ENCODE results near the gene LCLAT1. TPM values are rescaled to one million over a fixed set of nuclear protein-coding genes. Genes with fewer than 3 reads are reported as not detected.

Gene LCLAT1
- polyA plus RNA-seq (ENCODE audit: insufficient read length in 4 of 4): 10 to 100 TPM; 18.3 to 24.0 (median 21.1) TPM

DNA sequence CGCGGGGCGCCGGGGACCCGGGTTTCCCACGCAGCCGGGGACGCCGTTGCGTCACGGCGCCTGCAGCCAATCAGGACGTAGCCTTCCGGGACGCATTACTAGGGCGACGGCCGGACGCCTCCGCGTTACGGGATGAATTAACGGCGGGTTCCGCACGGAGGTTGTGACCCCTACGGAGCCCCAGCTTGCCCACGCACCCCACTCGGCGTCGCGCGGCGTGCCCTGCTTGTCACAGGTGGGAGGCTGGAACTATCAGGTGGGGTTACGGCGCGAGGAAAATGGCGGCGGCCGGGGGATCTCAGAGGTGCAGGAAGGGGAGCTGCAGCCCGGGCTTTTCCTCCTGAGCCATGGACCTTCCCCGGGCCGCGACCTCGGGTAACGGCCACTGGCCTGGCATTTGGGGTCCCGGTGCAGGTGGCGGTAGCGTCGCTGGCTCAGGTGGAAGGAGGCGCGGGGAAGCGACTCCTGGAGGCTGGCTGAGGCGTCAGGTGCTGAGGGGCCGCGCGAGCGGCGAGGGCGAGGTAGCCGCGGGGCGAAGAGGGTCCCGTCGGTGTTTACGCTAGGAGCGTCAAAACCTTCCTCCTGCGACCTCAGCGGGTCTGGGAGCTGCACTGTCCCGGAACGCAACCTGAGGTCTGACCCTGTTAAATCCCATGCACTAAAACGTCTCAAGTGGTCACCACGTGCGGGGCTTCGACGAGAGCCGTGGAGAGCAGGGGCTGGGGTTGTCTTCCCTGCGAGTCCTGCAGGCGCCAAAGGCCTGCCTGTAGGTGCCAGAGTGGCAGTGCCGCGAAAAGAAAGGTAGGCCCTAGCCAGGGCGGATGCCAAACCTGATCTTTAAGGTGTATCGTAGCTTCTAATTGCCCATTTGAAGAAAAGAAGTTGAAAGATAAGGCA is at the start of gene LCLAT1:
Gene LCLAT1 (plus strand): TSS at position 98 of the 897 bp plus-strand sequence. CDS start 78,345 bp downstream, outside the sequence.
- peak in 2 of 4 donors; percentile 58 to 81 for DNase-seq (ENCODE audit: low read depth in 4 of 4, low spot score in 3 of 4)

DNA sequence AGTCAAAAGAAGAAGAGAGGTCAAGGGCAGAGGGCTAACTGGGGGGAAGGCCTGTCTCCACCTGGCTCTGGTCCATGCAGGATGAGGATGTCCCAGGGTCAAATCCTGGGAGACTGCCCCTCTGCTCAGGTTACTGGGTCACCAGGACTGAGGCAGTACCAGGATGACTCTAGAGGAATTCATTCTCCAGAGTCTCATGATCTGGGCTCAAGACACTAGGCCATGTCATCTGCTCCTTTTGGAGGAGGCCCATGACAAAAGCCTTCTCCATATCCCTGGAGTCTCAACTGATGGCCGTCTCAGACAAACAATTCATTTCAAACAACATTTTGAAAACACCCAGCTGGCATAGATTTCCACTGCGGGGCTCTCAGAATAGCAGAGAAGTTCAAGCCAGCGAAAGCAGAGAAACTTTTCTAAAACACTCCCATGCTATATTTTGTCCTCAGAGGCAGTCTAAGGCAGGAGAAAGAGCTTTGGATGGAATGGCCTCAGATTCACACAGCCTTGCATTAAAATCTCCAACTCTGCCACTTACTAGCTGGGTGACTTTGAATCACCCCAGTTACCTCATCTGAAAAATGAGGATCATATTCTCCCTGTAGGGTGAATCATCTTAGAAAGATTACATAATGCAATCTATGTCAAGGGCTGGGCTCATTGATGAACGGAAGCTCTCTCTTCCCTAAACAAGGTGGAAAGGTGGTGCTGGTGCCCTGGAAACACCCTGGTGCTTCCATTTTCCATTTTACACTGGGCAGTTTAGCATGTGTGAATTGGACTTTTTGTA is 48.8 kb upstream of the LCLAT1 start:
- DNase-seq (ENCODE audit: low read depth in 4 of 4, low spot score in 3 of 4): no peak

DNA sequence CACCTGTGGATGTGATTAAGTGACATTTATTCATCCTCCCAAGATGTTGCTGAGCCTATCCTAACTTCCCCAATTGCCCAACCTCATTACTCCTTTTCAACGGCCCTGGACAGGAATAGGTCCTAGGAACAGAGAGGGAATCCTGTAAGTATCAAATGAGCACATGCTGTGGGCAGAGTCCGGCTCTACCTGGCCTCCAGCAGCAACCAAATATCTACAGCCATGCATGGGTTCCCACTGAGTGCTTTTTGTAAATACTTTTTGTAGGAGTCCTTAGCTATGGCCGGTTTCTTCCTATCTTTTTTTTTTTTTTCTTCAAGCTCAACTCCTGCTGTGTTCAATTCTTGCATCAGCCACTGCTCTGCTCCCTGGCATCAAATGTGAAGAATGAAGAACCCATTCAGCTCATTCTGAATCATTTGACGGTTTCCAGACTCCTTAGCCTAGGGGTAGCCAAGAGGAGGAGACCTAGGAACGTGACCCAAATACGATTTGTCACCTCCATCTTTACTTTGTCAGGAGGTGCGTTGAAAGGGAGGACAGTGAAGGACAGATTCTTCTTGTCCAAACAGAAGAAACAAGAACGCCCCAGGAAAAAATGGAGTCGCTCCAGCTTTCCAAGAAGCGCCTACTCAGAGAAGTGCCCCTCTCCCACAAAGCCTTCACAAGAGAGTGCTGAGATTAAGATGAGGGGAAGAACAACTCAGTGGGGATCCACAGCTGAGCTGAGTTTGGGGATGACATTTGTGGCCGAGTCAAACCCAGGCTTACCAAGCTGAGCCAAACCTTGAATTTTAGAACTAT is 46.7 kb upstream of the LCLAT1 start:
- DNase-seq (ENCODE audit: low read depth in 4 of 4, low spot score in 3 of 4): no peak

DNA sequence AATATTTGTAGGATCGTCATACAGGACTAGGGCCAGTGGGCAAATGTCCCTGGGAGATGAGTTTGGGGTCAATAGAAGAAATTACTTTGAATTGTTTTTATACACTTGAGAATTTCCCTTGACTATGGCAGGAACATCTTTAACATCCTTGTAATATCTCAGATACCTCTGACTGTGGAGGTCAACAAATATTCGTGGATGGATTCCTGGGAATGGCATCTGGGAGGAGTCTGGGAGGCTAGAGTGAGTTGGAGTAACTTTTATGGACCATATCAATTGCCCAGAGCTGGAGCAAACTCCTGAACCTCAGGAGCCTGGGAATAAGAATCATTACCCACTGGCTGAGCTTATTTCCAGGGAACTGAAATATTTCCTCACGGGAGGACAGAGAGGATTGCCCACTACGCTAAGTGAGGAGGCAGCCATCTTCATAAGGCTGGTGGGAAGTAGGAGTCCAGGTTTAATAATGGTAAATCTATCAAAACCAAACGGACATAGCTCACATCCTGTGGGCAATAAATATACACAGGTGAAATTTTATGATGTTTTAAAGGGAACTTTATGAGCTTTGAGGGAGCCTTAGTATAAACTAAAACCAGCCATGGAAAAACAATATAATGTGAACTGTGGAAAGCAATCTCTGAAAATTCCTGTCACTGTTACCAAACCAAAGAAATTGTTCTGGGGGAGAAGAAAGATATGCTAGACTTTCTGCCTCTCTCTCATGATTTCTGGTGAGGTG is 44.4 kb upstream of the LCLAT1 start:
- DNase-seq (ENCODE audit: low read depth in 4 of 4, low spot score in 3 of 4): no peak

DNA sequence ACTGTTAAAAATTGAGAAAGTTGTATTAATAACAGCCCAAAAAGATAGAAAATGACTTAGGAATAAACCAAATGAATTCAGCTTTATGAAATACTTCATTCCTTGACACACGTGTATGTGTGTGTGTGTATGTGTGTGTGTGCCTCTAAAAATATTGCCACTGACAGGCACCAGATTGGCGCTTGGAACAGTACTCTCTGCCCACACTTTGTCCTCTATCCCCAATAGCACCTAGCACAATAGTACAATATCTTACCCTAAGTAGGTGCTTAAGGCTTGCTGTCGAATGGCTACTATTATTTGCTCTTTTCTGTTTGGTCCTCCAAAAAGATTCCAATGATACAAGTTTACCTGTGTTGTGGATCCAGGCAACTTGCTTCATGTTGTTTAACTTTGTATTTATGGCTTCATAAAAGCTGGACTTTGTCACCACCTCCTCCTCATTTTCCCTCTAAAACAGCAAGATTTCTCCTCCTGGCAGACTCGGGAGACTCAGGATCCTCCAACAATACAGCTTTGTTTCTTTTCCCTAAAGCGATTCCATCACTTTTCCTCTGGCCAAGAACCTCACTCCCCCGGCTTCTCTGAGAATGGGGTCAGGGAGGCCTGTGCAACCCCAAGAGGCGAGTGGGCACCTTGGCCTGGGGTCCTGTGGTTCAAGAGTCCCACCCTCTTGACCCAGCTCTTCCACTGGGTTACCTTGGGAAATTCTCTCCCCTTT is 43.3 kb upstream of the LCLAT1 start:
- no peak for DNase-seq (ENCODE audit: low read depth in 4 of 4, low spot score in 3 of 4)

DNA sequence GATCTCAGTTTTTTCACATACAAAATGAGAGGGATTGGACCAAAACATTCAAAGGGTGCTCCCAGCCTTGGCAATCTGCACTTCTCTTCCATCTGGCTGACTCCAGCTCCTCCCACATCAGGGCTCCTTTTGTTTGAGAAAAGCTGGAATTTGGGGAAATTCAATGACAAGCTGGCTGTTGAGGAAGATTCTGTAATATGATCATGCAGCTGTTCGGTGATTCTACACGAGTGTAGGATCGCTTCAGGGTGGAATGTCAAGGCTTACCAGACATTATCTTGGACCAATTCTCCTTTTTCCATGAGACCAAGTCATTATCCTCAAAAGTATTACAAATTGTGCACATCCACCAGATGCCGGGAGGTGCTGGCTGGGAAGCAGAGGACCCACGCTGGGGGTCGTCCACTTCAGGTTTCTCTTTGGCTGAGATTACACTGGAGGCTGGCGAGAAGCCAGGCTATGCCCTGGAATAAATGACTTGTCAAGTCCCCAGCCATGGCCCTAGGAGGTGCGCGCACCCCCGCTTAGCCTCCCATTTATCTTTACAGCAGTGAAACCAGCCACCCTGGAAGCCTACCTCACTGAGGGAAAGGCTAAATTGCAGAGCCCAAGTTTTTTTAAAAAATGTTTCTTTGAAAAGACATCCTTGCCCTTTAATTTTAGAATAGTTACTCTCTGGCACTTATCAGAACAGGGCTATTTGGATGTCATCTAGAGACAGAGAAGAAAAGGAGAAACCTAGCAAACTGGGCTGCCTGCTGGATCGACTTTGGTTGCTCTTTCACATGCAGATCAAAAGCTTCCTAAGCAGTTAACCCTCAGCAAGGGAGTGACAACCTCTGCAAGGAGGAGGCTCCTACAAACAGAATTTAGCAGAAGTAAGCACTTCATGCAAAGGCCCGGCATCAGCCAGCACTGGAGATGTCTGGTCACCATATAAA is 42.5 kb upstream of the LCLAT1 start:
- DNase-seq (ENCODE audit: low read depth in 4 of 4, low spot score in 3 of 4): no peak

DNA sequence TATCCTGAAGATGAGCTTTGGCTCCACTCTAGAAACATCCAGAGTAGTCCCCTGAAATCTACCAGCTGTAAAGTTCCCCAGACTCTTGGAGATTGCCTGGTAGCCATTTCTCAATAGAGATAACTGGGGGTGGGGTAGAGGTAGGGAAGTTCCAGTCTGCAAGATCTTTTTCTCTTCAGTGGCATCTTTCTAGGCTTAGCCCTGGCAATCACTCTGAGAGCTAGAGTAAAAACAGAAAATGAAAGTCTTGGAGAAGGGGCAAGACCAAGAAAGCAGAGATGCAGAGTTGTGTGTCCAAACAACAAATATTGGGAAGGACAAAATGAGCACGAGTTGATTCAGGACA is 41.8 kb upstream of the LCLAT1 start:
- no peak for DNase-seq (ENCODE audit: low read depth in 4 of 4, low spot score in 3 of 4)

DNA sequence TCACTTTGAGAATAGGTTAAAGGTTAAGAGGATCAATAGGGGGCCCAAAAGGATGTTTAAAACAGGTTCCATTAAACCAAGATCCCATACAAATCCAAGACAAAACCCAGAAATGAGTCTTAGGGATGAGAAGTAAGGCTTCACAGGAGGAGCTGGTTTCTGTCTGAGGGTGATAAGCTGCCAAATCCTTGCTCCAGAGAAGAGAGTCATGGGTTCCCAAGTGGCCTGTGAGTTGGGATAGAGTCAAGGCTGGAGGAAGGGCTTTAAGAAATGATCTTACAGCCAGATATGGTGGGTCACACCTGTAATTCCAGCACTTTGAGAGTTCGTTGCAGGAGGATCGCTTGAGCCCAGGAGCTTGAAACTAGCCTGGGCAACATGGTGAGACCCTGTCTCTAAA is 40.2 kb upstream of the LCLAT1 start:
- DNase-seq (ENCODE audit: low read depth in 4 of 4, low spot score in 3 of 4): no peak

DNA sequence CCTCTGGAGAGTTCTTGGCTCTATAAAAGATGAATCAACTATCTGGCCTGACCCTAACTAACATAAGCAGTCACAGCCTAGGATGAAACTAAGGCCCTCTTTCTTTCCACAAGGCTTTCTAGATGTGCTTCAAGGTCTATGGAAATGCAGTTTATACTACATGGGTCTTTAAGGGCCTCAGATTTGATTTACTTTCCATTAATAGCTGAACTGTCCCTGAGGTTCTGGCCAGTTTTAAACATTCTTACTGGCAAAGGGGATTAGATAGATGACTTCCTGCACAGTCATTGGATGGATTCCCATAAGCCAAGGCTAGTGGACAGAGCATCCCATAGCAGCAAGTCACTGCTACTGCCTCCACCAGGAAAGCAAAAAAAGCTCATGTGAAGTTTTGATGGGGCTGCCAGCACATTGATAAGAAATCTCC is 38.1 kb upstream of the LCLAT1 start:
- DNase-seq (ENCODE audit: low read depth in 4 of 4, low spot score in 3 of 4): no peak

DNA sequence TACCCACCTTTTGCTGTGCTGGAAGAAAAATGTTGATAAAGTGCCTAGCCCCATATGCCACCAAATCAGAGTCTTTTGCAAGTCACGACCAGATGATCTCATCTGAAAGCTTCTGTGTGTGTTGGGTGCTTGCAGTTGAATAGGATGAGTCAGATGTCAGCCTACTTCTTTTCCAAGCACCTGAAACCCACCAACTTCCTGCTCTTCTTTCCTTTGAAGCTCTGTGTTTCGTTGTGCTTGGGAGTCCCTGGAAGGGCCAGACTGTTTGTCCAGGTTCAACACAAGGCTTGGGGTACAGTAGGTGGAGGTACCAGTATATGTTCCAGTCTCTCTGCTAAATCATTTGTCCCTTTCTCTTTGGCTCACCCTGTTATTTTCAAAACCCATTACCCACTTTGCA is 36.8 kb upstream of the LCLAT1 start:
- no peak for DNase-seq (ENCODE audit: low read depth in 4 of 4, low spot score in 3 of 4)

DNA sequence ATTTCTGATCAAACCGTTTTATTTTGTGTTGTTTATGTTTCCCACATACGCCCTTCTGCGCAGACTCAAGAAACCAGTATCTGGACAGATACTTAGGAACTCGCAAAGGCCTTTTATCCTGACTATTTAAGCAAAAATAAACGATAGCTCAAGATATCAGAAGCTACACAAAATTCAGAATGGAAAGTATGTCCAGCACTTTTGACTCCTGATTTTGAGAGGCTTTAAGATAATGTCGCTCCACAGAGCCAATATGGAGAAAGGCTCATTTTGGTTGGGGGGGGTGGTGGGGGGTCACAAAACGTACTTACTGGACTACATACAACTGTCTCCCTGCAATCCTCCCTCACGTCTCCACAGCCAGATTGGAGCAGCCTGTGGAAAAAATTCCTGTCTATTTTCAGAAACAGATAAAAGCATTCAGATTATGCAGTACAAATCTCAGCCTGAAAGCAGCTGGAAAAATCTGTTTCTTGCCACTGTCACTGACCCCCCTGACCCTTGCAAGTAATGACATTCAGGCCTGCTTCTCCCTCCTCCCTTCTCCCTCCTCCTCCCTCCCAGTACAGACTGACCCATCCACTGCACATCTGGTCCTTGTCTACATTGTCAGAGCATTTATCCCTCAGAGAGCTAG is 34.9 kb upstream of the LCLAT1 start:
- DNase-seq (ENCODE audit: low read depth in 4 of 4, low spot score in 3 of 4): peak in 2 of 4 donors; percentile 76 to 83

DNA sequence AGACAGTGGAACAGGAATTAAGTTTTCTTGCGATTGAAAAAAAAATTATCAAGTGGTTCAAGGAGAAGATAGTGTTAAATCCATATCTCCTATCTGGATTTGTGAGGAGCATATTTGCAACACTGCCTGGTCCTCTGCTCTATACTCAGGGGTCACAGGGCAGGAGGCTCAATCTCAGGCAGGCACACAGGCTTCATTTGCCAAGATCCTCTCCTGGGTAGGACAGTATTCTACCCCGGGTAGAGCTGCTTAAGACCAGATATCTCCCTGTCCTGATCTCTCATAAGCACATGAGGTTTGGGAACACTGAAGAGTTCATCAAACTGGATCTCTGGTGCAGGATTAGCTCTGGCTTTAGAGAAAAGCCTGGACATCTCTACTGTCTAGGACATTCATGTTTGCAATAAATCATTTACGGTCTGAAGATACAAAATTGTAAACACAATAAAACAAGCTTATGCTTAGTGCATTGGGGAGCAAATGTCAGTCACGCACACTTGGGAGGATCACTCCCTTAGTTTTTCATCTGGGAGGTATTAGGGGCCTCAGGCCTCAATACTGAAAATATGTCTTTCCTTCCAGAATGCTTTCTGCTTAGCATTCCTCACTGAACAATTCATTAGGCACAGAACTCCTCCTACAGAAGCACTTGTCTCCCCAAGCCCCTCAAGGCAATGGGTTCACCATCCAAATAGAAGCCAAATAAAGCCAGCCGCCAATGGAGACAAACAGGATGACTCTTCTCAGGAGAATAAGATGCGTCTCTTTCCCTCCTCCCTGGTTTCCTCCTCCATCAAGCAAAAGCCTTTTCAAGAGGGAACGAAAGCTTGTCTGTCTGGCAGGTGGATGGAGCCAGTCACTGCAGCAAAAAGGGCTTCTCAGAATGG is 34.1 kb upstream of the LCLAT1 start:
- DNase-seq (ENCODE audit: low read depth in 4 of 4, low spot score in 3 of 4): no peak

DNA sequence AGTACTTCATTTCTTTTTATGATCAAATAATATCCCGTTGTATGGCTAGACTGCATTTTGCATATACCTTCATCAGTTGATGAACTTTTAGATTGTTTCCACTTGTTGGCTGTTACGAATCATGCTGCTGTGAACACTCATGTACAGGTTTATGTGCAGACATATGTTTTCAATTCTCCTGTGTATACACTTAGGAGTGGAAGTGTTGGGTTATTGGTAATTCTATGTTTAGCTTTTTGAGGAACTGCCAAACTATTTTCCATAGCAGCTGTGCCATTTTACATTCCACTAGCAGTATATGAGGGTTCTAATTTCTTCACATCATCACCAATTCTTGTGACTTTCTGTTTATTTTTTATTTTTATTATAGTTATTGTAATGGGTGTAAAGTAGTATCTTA is 32.1 kb upstream of the LCLAT1 start:
- DNase-seq (ENCODE audit: low read depth in 4 of 4, low spot score in 3 of 4): no peak

DNA sequence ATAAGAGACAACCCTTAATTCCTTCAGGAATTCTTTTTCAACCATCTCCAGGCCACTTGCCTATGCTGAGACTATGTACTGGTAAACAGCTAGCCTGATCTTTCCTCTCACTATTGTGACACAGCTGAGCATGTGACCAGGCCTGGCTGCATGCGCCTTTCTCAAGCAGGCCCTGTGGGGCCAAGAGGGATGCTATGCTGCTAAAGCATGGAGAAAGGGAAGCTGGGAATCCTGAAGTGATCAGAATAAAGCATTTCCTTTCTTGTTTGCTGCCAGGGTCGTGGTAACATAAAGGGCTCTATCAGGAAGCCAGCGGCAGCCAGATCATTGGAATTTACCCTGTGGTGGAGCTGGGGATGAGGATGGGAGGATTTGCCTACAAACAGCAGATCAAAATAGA is 29.8 kb upstream of the LCLAT1 start:
- no peak for DNase-seq (ENCODE audit: low read depth in 4 of 4, low spot score in 3 of 4)

DNA sequence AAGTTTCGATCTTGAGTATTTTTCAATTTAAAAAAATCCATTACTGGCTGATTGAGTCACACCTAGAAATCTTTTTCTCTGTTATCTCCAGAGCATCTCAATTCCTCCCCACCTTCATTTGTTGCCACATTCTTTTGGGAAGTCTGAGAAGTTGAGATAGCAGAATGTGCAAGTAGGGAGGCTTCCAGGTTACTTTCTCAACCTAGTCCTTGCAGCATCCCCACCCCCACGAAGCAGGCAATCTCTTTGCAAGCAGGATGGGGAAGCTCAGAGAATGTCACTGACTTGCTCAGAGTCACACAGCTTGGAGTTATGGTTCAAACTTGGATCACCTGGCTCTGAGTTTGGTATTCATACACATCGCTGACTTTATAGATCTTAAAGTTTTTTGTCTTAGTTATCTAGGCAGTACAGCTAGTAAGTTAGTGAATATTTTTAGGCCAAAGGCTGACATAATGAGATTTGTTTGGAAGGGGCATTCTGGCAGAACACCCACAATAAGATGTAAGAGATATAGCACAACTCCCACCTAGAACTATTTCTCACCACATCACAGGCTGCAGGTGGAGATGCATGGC is 25.9 kb upstream of the LCLAT1 start:
- DNase-seq (ENCODE audit: low read depth in 4 of 4, low spot score in 3 of 4): no peak

DNA sequence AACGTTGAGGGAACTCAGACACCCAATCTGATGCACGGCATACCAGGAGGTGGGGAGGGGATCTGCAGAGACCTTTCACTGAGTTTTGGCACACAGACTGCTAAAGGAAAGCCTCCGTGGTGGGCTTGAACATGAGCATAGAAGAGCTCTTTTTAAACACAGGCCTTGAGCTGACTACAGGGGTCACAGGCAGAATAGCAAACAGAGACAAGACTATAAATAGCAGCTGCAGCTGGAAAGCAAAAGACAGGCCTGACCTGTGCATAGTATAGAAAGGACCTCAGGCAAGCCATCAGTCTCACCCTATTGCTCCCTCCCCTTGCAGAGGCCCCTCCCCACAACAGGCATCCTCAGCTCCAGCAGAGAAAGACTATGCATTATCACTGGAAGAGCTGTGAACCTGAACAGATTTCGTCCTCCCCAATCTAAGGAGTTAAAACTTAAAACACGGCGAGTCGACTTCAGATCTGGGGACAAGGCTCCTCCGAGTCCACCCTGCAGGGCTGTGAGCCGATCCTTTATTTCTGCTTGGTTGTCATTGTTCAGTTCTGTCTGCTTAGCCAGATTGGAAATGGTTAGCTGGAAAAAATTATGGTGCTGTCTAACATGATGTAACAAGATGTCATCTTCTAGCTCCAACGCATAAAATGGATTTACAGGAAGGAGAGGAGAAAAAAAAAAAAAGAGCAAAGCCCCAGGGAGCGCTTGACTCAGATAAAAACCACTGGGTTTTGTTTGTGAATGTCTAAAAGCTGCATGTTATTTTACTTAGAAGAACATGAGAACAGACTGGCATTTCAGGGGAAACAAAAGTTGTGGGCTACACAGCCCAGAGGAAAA is 25.2 kb upstream of the LCLAT1 start:
- DNase-seq (ENCODE audit: low read depth in 4 of 4, low spot score in 3 of 4): no peak
